Stimulated activated naive CD4-positive, alpha-beta T cell treated with Interleukin-2 at 50 U/mL for 16 hours (primary cell): ENCODE data around the gene DOCK9.

Experiments used
- DNase-seq: peaks from one replicate; lab custom pipeline; 2025; lab: John Stamatoyannopoulos, UW

The DOCK9 gene

GRCh38 chr13:98977568-98978265 is at the start of gene DOCK9:
Gene DOCK9 (minus strand): TSS chr13:98978064. CDS start chr13:98977909, 155 bp downstream.
- DNase-seq, result no peak

GRCh38 chr13:99027260-99027659 is 49.4 kb upstream of the DOCK9 start:
- DNase-seq, result no peak

- no peak for DNase-seq
Observed at GRCh38 chr13:99022941-99023340, 45.1 kb upstream of the DOCK9 start.

DNA sequence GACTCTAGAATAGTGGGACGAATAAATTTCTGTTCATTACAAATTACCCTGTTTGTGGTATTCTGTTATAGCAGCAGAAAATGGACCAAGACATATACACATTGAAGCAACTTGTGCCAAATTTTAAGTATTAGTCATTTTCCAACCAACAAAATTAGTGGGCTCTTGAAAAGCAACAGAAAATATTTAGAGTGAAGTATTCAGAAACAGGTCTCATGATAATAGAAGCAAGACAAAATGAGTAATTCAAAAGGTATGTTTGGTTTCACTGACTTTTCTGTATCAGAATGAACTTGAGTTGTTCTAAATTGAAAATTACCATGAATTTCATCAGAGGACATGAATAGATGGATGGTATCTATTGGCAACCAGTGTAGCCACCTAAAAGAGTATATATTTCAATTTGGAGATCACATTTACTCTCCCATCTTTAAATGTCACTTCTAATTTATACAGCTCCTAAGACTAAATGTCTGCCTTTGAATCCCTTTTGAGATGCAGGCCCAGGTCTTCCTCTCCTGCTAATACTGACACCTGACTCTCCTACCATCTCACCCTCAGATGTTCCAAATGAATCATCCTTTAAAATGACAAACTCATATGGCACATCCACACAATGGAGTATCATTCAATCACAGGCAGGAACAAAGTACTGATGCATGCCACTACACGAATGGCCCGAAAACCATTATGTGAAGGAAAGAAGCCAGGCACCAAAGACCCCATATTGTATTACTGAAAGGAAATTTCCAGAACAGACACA is 40.7 kb upstream of the DOCK9 start:
- no peak for DNase-seq

DNA sequence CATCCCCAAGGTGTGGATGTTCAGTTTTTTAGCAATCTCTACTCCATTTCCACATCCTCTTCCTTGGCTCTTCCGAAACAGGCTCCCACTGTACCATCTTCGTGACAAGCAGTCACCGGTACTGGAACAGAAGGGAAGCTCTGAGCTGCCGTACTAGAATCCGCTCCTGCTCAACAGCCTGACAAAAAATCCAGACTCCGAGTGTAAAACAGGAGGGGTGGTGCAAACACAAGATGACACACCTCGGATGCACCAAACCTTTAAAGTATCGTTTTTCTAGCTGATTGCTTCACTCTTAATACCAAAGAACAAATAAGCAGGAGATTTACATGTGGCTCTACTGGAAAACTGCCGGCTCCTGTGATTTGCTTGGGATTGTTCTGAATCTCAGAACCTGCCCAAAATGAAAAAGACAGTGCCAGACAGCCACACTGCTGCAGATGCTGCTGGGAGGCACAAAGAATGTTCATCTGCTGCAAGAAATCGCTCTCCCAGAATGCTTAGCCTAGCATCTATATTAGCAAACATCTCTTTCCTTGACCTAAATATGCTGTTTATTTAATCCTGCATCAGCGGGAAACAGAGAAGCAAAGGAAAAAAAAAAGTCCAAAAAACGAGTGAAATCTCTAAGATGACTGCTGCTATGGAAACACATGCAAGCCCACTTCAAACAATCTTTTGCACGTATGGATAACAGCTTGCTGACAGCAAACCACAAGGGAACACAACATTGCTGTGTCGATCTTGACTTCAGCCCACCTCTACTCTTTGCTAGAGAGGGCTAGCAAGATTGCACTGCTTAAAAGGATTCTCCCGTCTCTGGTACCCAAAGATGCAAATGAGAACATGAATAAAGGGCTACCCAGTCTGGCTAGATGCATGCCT is 38.0 kb upstream of the DOCK9 start:
- DNase-seq, result no peak

- DNase-seq, result no peak
Observed at GRCh38 chr13:99014522-99014921, 36.7 kb upstream of the DOCK9 start.

DNA sequence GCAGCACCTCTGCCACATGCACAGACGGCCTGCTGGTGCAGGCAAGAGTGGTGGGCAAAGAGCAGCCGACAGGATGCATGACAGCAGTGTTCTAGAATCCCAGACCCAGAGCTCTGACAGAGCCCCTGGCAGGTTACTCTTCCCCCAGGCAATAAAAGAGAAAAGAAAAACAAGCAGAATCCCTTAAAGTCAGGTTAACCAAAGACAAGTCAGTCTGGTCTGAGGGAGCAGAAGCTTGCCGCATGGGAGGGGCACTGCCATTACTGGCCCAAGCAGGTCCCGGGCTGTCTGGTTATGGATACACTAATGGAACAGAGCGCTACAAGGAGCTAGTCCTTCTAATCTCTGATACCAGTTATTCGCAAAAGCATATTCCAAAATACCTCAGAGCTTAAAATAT is 36.1 kb upstream of the DOCK9 start:
- no peak for DNase-seq

GRCh38 chr13:99012539-99012938 is 34.7 kb upstream of the DOCK9 start:
- DNase-seq, result no peak

- DNase-seq, result no peak
Observed at GRCh38 chr13:99009987-99010551, 32.2 kb upstream of the DOCK9 start.

- no peak for DNase-seq
Observed at GRCh38 chr13:99008577-99008976, 30.7 kb upstream of the DOCK9 start.

DNA sequence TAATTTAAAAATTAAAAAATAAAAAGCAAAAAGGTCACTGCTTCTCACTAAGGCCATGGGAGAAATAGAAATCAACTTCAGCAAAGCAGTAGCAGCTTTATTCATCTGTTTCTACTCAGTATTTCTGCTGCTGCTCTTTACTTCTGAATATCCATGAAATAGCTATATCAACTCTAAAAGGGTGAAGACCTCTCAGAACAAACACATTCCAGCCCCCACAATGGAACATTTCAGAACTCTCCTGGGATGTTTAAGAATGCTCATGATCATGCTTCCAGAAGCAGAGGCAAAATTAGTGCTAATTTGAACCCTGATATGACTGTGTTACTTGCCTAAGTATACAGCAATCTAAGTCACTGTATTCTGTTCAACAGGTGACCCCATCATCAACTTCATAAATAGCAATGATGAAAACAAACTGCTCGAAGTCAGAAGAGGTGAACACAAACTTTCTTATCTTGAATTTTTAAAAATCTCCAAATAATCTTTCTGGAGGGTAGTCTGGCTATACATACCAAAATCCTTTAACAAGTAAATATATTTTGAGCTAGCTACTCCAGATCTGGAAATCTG is 29.6 kb upstream of the DOCK9 start:
- no peak for DNase-seq

DNA sequence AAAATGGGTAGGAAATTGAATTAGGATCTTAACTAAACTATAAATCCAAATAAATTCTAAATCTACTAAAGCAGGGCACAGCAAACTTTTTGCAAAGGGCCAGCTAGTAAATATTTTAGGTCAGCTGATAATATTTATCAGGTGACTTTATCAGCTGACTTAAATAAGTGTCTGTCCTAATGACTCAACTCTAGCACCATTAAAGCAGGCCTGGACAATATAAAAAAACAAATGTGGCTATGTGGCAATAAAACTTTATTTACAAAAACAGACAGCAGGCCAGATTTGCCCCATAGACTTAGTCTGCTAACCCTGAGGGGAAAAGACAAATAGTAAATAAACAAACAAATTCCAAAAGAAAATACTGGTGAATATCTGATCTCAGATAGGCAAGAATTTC is 27.7 kb upstream of the DOCK9 start:
- DNase-seq, result no peak

GRCh38 chr13:99004978-99005377 is 27.1 kb upstream of the DOCK9 start:
- DNase-seq, result no peak

- no peak for DNase-seq
Observed at GRCh38 chr13:99003851-99004471, 26.1 kb upstream of the DOCK9 start.

GRCh38 chr13:99003186-99003585 is 25.3 kb upstream of the DOCK9 start:
- no peak for DNase-seq

DNA sequence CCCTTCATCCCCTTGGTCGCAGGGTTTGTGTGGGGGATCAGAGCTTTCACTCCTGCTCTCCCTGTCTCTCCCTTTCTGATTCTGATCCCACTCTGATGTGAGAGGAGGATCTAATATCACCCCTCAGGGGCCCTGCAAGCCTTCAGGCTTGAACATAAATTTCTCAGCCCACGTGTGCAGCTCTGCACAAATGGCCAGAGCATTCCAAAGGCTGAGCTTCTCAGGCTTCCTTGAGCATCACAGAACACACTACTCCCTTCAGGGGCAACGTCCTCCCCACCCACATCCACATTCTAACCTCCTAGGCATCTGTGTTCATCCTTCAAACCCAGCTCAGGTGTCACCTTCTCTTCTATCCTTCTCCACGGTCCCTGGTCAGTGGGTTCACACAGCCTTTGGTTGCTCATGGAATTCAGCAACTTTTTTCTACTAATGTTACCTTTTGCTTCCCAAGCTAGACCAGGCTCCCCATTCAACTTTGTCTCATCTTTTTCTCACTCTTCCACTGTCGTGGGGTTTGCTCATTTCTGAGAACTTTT is 24.4 kb upstream of the DOCK9 start:
- no peak for DNase-seq

DNA sequence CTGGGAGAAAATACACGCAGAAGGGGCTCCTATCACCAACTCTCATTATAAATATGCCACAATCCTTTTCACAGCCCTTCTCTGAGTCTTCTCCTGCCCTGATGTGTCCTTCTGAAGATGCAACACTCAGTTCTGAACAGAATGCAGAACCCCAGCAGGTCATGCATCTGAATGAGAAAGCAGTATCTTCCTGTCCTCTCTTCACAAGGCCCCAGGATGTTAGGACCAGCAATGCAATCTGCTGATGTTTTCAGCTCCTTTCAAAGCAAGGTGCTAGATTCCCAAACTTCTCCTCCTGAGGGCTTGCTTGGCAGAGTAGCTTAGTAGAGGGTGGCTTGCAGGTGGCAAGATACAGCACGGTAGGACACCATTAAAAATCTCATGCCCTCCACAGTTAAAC is 22.3 kb upstream of the DOCK9 start:
- no peak for DNase-seq

DNA sequence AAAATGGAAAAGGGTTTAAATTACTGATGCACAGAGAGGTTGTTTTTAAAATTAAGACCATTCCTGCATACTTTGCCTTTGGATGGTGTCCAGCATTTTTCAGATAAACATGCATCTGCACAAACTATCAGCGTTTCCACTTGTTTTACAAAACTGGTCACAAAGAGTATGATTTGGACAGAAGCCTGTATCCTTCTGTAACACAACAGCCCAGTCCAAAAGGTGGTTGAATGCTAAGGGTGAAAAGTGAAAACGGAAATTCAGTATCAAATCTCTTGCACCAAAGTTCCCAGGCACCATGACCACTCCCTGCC is 21.7 kb upstream of the DOCK9 start:
- DNase-seq, result no peak

- DNase-seq, result no peak
Observed at GRCh38 chr13:98998831-98999638, 21.2 kb upstream of the DOCK9 start.
